Activated CD8-positive, alpha-beta memory T cell treated with anti-CD3 and anti-CD28 coated beads for 48 hours (primary cell): ENCODE measurements around the gene PPP2R2B.
A peak's percentile ranks its signal among the peaks of the same experiment; 100 is the strongest.
"Not testable (repeated sequence)": the region's sequence is repeated elsewhere in the genome, so short reads cannot be mapped to it uniquely, and the experiment has no call there.

Experiments
- DNase-seq, 3 experiments: peaks; one replicate each; pipeline ENCODE4 v3.0.0-alpha.2; 2020; ENCODE audit warnings: low read depth in 2 of 3, low spot score in 2 of 3

Gene PPP2R2B

DNA sequence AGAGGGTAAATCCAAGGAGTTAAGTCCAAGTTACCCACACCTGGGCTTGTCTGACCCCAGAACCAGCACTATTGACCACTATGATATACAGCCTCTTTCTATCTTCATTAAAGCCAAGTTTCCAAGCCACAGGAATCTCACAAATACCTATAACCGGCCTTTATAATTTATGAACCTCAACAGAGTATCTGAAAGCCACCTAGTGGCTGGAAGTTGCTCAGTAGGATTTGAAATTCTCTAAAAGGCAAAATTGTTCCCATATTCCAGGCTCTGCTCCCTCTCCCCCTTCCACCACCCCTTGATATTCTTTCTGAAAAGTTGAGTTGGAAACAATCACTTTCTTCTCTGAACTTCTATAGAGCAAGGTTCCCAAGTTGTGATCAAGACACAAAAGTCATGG is 256.2 kb downstream of the PPP2R2B start:
- DNase-seq: no peak

DNA sequence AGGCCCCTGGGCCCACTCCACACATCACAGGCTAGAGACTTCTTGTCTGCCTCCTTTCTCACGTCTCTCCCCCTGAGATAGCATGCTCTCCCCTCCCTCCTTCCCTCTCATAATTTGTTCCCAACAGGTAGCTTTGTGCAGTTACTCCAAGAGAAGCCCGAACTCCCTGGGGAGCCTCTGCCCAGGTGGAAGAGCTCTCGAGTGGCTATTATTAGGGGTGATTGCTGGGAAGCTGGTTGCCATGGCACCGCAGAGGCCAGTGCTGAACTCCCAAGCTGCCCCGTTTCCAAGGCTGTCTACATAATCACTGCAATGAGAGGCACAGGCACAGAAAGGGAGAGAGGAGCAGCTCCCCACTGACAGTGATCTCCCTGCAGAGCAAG is 257.9 kb downstream of the PPP2R2B start:
- DNase-seq: no peak

DNA sequence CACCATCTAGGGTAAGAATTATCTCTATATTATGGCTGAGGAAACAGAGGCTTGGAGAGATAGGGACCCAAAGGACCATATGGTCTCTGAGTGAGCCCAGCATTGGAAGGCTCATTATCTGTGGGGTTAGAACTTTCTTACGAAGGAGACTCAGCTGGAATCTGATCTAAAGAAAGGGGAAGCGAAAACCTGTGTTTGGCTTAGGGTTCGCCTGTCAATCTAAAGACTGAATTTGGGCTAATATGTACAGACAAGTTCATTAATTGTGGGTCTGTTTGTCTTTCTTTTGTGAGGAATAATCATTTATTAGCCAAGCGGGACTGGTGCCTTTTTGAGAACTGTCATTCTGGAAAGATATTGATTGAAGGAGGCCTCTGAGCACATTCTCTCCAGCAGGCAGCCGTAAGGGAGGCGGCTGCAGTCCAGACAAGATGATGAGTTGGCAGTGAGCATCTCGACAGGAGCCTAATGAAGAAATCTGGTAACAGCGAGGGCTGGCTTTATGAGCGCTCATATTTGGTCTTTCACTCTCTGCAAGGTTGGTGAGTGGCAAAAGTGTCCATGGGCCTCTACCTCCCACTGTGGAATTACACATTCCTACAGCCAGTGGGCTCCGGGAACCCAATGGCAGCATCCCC is 258.4 kb downstream of the PPP2R2B start:
- DNase-seq: no peak

DNA sequence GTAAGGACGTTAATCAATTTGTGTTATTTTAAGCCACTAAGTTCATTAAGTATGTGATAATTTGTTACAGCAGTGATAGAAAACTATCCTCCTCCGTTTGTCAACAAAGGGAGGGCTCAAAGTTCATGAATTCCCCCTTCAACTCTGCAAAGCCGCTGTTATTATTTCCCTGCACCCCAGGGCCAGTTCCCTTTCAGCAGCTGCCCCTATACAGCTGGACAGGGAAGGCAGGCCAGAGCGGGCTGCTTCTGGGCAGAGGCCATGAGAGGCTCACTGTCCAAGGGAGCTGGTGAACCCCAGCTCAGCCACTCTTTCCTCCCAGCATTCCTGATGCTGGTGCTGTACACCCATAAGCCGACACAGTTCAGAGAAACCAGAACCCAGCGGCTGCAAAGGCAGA is 260.1 kb downstream of the PPP2R2B start:
- no peak for DNase-seq

DNA sequence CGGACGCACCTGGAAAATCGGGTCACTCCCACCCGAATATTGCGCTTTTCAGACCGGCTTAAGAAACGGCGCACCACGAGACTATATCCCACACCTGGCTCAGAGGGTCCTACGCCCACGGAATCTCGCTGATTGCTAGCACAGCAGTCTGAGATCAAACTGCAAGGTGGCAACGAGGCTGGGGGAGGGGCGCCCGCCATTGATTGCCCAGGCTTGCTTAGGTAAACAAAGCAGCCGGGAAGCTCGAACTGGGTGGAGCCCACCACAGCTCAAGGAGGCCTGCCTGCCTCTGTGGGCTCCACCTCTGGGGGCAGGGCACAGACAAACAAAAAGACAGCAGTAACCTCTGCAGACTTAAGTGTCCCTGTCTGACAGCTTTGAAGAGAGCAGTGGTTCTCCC is 268.8 kb downstream of the PPP2R2B start:
- not testable (repeated sequence) for DNase-seq

DNA sequence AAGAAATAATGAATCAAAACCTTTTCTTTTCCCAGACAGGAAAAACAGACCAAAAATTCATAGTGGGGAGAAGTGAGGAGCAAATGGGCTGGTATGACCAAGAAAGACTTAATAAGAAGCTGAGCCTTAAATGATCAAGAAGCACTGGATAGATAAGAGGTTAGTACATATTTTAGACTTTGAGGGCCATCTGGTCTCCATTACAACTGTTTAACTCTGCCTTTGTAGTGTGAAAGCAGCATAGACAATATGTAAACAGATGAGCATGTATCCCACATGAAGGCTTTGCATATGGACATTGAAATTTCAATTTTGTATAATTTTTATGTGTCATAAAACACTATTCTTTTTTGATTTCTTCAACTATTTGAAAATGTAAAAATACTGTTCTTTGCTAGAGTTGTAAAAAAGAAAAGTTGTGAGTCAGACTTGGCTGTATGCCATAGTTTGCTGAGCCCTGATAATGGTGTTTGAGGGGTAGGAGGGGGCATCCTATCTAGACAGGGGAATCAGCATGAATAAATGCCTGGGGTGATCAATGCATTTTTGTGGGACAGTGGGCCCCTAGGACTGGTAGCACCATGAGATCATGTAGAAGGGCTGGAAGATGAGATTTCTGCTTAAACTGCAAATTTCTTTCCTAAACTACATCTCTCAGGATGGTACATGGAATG is 270.8 kb downstream of the PPP2R2B start:
- no peak for DNase-seq

DNA sequence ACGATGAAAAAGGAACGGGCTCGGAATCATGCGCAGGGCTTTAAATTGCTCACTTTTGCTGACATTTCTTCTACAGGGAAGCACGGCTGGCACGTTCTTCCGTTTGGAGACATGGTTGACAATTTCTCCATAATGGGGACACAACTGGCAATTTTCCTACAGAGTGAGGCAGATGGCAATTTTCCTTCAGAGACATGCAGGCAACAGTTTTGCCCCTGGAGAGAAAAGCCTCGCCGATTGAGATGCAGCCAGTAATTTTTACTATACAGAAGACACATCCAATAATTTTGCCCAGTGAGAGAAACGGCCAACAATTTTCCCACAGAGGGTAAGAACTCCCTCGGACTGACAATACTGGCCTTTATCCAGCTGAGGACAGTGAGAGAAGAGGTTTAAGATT is 271.7 kb downstream of the PPP2R2B start:
- DNase-seq: no peak

DNA sequence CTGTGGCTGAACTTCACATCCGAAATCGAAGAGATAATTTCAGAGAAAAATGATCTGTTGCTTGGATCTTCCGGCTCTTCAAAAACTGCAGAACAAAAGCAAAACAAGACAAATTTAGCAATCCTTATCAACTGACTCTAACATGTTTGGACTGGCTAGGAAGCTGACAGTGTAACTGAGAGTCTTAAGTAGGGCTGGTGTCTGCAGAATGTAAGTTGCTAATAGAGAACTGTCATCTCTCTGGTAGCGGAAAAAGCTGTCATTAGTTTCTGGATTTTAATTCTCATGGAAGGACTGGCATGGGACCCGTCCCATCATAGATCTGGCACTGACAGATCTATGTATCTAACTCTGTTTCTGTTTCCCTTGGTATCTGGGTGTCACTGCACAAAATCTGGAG is 278.2 kb downstream of the PPP2R2B start:
- no peak for DNase-seq

DNA sequence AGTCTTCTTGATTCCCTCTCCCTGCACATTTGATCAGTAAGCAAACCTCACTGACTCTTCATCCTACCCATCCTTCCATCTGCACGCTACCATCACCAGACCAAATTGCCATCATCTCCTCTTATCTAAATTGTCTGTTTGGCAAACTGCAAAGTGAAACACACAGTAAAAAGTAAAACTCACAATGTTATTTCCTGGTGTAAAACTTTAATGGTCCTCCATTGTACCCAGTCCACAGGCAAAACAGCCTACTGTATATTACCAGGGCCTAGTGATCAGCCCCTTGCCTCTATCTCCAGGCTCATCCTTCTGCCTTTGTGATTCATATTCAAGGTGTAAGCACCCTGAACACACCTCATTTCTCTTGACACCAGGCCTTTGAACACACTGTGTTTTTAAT is 279.3 kb downstream of the PPP2R2B start:
- no peak for DNase-seq

DNA sequence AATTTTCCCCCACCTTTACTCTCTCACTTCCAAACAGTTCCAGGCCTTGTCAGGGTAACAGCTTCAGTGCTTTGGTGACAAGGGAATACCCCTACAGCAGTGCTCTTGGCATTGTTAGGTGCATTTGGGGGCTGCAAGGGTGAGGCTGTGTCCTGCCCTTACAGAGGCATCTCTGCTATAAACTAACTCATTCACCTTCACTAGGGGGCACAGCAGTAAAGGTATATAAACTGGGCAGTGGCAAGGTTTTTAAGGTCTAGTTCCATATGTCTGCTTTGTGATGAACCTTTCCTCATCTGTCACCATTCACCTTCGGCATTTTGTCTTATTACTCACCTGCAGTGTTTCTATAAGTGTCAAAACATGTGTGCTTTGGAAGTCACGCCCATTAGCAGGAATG is 283.5 kb downstream of the PPP2R2B start:
- no peak for DNase-seq

DNA sequence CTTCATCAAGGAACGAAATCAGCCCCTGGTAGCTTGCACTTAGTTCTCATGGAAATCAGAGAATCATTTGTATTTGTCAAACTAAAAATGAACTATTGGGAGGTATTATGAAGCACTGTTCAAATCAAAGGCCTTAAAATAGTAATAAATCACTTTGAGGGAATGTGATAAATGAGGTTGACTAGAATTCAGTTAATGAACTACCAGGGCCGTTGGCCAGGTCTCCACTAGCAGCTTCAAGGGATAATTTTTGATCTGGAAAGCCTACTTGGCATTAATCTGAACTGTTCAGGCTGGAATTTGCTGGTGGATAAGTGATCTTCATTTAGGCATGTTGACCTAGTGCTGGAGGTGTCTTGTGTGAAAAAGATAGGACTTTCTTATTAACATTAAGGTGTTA is 286.2 kb downstream of the PPP2R2B start:
- no peak for DNase-seq

DNA sequence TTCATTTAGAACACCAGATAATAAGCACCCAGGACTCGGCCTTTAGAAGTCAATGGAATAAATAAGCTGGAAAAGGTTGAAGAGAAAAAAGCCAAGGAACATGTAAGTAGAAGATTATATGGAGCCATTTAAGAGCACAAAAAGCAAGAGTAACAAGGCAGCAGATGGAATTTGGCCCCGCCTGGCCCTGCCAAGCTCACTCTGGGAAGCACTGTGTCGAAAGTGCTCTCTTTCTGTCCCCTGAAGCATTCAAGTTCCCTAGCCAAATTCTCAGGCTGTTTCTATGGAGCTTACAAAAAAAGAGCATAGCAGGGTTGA is 289.6 kb downstream of the PPP2R2B start:
- DNase-seq: no peak

DNA sequence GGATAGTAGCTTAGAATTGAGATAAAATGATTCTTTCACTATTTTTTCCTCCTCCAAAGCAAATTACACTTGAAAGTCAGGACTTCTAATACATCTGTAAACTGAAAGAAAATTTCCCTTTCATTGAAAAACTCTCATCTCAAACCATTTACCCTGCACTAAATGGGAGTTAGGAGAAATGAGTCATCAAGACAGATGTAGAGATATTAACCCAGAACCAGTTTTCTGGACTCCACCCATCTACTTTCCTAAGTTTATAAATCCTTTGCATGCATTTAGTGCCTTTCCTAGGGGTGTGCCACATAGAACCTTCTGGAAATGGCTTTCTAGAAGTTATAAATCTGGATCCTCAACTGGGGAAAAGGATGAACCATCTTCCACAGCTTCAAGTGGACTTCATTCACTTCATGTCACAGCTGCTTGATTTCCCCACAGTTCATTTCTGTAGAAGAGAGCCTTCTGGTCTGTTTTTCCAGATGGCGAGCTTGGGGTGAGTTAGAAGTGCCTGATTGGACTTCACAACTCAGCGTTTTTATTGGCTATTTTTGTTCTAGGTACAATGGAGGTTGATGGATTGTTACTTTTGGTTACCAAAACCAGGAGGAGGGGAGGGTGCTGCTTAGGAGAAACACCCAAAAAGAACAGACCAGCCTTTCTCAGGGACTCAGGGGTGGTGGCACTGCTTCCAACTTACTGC is 290.1 kb downstream of the PPP2R2B start:
- DNase-seq: no peak

DNA sequence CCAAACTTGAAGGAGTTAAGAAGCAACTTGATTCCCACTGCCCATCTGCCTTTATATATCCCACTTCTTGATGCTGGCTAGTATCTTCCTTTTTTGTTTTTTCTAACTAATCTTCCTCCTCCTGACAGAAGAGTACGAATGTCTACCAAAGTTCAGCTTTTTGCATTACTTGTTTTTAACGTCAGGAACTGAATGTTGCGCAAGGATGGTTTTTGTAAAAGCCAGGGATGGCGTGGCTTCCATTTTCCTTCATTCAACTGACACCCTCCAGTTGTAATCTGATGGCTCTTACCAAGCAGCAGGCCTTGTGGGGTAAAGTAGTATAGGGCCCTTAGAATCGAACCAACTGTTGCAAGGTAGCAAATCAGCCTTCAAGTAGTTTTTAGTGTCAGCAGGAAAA is 291.8 kb downstream of the PPP2R2B start:
- DNase-seq: no peak

DNA sequence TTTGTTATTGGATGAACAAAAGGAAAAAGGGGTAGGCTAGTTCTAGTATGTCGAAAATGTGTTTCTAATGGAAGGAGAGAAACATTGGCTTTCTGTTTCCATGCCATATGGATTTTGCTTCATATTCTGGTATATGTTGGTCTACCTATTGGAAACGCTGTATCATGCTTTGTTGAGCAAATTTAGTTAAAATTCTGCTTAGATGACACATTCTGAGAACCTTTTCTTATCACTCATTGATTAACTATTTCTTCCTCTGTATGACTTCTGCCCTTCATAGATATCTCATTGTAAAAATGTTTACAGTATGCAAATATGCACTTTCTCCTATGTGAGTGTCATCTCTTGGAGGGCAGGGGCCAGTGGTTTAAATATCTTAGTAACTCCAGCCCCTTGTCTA is 293.8 kb downstream of the PPP2R2B start:
- no peak for DNase-seq

DNA sequence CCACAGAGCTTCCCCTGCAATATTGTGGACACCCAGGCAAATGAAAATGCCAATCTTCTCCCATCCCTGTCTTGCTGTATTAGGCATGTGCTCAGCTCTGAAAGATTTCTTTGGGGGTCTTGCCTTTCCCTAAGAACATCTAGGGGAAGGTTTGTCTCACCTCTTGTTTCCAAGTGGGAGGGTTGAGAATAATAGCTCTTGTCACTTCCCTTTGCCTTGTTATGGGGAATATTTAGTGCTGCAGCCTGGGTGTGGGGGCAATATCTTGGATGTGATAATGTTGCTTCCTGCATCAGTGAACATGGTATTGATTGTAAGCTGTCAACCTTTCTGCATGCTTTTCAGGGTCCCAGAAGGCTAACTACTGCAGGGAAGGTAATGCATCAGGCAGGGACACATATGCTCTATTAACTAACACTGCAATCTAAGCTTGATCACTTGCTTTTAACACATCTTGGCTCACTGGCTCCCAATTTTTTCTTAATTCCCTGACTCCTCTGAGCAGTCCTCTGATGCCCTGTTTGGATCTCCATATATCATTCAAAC is 296.4 kb downstream of the PPP2R2B start:
- DNase-seq: no peak

DNA sequence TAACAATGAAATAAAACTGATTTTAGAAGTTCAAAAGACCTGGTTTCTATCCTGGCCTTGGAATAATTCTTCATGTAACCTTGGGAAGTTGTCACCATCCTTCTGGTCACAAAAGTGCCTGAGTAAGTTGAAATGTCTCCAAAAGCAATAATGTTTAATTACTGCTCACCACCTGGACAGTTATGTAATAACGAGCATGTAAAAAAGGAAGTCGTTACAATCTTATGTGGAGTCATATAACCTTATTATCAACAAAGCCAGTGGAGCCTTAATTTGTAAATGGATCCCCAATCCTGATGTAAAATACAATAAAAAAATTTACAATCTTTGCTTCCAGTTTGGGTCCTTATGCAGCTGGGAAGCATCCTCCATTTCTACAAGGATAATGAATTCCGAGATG is 298.3 kb downstream of the PPP2R2B start:
- DNase-seq: no peak

DNA sequence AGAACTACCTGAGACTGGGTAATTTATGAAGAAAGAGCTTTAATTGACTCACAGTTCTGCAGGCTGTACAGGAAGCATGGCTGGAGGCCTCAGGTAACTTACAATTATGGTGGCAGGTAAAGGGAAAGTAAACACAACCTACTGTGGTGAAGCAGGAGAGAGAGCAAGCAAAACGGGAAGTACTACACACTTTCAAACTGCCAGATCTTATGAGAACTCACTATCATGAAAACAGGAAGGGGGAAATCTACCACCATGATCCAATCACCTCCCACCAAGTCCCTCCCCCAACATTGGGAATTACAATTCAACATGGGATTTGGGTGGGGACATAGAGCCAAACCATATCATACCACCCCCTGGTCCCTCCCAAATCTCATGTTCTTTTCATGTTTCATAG is 303.8 kb downstream of the PPP2R2B start:
- DNase-seq: no peak

DNA sequence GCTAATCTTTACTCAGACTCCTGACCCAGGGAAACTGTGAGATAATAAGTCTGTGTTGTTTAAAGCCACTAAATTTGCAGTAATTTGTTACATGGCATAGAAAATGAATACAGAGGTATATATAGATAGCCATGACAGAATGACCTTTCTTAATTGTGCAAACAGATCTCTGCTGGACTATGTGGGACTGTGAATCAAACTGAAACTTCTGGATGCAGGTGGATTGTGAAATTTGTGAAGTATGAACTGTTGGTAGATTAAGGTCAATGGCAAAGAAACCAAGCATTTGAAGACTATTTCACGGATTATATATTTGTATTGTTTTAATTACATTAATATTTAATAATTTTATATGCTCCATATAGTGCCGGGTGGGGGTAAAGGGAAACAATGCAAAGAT is 310.4 kb downstream of the PPP2R2B start:
- DNase-seq: no peak

DNA sequence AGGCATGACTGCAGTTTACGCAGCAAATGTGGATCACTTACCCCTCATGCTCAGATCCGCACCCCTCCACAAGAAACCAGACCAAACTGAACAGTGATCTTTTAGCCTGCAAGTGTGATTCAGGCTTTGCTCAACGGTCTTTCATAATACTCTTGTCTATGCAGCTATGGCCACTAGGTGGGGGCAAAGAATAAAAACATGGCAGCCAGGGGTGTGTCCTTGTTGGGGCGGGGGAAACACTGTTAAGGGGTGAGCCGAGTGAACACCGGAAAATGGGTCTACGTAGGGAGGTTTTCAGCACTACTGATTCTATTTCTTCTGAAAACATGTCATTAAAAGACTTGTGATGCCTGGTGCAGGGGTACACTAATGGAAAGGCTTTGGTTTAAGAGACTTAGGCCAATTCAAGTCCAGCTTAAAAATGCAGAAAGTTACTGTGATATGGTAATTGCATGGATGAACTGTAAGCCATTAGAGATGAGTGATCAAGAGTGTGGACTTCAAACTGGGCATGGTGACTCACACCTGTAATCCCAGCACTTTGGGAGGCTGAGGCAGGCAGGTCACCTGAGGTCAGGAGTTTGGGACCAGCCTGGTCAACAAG is 312.7 kb downstream of the PPP2R2B start:
- DNase-seq: peak; percentile 2 to 8 (median 3)

DNA sequence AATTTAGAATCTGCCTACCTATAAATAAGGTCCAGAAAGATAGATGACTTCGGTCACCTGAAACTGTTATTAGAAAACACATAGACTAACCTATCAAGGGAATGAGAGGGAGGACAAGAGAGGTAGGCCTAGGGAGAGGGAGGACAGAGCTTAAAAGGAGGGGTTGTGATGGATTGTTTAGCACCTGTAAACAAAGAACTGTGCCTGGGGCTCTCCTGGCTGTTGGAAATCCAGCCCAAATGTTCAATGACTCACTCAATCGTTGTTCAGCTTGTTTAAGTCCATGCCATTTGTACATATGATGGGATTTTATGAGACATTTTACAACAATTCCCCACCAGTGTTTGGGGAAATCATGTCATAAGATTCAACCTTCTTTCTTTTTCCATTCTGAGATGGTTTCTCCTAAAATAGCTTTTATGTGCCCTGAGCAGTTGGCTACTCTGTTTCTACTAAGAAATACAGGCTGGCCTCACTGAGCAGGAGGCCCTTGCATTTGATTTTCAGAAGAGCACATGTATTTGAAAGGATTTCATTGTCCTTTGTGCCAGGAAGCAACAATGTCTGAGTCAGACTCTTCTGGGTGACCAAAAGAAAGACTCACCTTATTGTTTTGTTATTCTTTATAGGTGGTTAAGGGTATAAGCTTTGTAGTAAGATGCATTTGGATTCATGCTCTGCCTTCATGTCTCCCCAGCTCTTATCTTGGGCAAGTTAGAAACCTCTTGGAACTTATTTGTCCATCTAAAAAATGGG is 314.4 kb downstream of the PPP2R2B start:
- no peak for DNase-seq
